GM19372 (cell line): ENCODE measurements around the gene CCL8.

ENCODE experiments used
- ATAC-seq: cut with Tn5 transposase; IDR thresholded peaks from one replicate; pipeline ENCODE4 v1.9.1; 2021; ENCODE audit warnings: mild to moderate bottlenecking, low read depth, moderate library complexity; ENCODE audit not compliant: unreplicated experiment

CCL8 gene

GRCh38 chr17:34319039-34319483, at the start of gene CCL8:
Gene CCL8 (plus strand): TSS chr17:34319435. CDS start chr17:34319502, 67 bp downstream.
- no peak for ATAC-seq

- ATAC-seq: no peak
Measured at GRCh38 chr17:34269969-34270368, 49.3 kb upstream of the CCL8 start, which contains the start of gene CCL7. Gene CCL7 (plus strand): TSS chr17:34270221. CDS start chr17:34270291, 70 bp downstream.

DNA sequence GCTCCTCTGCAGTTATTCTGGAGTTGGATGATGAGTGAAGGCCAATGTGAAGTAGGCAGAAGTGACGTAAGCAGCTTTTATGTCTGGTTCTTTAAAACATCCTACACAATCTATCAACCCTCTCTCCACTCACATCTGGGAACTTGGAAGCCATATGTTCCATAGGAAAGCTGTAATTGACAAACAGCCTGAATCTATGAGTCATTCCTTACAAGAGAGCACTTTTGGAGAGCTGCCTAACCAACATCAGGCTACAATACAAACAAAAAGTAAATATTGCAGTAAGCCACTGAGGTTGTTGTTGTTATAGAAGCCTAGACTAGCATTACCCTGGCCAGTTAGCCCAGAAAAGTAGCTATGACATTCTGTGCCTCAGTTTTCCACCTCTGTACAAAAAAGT, 43.4 kb upstream of the CCL8 start:
- ATAC-seq: no peak

DNA sequence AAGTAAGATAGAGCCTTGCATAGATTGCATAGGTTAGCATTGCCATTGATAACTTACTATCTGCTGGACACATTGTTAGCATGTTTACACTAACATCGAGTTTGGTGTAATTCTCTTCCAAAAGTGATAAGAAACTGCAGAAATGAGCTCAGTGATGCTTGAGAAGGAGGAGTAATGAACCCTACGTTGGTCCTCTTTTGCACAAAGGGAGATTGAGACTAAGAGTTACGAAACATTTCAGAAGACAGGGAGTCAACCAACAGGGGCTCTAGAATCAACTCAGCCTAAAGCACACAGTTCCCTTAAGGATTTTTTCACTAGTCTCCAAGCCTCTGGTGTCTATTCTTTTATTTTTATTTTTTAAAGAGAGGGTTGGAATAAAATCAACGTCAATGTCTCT, 42.4 kb upstream of the CCL8 start:
- no peak for ATAC-seq

- ATAC-seq: no peak
Measured at GRCh38 chr17:34283571-34283970, 35.7 kb upstream of the CCL8 start.

GRCh38 chr17:34285286-34285792, 33.9 kb upstream of the CCL8 start, which contains the start of gene CCL11:
Gene CCL11 (plus strand): TSS chr17:34285742. CDS start chr17:34285809, 67 bp downstream.
- no peak for ATAC-seq

DNA sequence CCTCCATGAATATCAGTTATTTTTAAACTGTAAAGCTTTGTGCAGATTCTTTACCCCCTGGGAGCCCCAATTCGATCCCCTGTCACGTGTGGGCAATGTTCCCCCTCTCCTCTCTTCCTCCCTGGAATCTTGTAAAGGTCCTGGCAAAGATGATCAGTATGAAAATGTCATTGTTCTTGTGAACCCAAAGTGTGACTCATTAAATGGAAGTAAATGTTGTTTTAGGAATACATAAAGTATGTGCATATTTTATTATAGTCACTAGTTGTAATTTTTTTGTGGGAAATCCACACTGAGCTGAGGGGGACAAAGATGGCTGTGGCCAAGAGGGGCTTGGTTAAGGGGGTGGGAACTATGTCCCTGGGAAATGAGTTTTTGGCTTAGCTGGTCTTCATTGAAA, 31.4 kb upstream of the CCL8 start:
- no peak for ATAC-seq

DNA sequence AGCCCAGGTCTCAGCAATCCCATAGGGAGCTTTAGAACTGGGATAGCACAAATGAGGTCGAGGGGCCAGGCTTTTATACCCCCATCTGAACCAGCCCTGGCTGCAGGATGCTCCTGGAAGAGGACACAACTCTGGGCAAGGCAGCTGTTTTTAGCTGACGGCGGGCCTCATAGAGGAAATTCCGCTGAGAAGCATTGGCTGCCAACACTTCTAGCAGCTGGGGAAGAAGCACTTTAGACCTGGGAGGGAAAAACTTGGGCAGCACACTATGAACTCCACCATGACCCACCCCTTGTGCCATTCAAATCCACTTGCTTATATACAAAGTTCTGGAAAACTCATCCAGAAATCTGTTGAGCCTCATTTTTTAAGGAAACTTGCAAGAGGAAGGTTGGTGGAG, 28.6 kb upstream of the CCL8 start:
- ATAC-seq: no peak

- no peak for ATAC-seq
Measured at GRCh38 chr17:34291721-34292348, 27.4 kb upstream of the CCL8 start.

DNA sequence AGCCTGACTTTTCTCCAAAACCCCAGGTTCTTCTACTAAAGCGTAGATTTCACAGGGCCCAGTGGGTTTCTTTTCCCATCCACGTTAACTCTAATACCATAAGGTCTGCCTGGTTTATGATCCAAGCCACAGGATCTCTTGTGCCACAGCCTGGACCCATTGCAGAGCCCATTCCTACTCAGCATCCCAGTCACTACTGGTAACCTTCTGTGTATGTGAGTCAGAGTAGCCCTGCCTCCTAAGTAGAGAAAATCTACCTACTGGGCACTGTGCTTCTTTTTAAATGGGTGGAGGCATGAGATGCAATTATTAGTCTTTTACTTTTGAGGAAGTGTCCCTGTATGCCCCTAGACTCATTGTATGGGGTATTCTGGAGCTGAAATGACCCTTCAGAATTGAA, 20.2 kb upstream of the CCL8 start:
- ATAC-seq: no peak

GRCh38 chr17:34299956-34300577, 19.2 kb upstream of the CCL8 start:
- ATAC-seq: no peak

GRCh38 chr17:34300652-34301370, 18.4 kb upstream of the CCL8 start:
- ATAC-seq: no peak

GRCh38 chr17:34301986-34302385, 17.2 kb upstream of the CCL8 start:
- ATAC-seq: no peak

GRCh38 chr17:34302636-34303035, 16.6 kb upstream of the CCL8 start:
- ATAC-seq: no peak

- ATAC-seq: no peak
Measured at GRCh38 chr17:34303606-34304005, 15.6 kb upstream of the CCL8 start.

GRCh38 chr17:34305061-34305460, 14.2 kb upstream of the CCL8 start:
- no peak for ATAC-seq

DNA sequence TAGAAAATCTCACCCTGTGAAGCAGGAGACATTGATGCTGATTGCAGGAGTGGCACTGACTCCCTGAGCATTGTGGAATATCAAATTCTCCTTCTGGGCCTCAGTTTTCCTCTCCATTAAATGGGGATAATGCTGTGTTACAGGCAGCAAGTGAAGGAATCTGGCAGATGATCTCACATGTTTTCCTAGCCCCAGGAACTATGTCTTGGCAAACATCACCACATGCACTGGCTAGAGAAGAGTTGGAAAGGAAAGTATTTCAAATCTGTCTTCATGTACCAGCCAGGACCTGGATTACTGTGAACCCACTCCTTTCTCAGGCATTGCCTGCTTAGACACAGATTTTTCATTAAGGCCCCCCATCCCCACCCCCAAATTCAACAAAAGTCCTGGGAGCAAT, 13.6 kb upstream of the CCL8 start:
- ATAC-seq: no peak

GRCh38 chr17:34306466-34306865, 12.8 kb upstream of the CCL8 start:
- no peak for ATAC-seq

- ATAC-seq: no peak
Measured at GRCh38 chr17:34307110-34307509, 12.1 kb upstream of the CCL8 start.

DNA sequence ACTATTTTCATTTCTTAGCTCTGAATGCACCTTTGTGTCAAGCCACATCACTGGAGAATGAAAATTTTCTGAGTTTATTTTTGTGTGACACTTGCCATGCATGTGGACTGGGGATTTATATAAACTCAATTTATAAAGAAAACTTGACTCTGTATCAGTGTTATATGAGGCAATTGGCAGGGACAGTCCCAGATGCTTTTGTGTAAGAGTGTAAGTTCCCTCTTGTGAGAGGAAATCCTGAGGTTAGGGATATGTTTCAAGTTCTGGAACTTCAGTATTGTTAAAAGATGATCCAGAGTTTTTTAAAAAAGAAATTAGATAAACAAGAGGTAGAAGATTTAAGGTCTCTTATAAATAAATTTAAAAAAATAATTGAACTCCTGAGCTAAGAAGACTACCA, 10.9 kb upstream of the CCL8 start:
- no peak for ATAC-seq

- no peak for ATAC-seq
Measured at GRCh38 chr17:34311291-34311690, 7.9 kb upstream of the CCL8 start.
